RPMI8226 (cell line): ENCODE results near the gene NFIA.

Experiments
- DNase-seq: peaks from one replicate; pipeline ENCODE4 v3.0.0-alpha.2; 2015

NFIA gene

GRCh38 chr1:61160526-61160925 is 78.2 kb downstream of the NFIA start:
- no peak for DNase-seq

DNA sequence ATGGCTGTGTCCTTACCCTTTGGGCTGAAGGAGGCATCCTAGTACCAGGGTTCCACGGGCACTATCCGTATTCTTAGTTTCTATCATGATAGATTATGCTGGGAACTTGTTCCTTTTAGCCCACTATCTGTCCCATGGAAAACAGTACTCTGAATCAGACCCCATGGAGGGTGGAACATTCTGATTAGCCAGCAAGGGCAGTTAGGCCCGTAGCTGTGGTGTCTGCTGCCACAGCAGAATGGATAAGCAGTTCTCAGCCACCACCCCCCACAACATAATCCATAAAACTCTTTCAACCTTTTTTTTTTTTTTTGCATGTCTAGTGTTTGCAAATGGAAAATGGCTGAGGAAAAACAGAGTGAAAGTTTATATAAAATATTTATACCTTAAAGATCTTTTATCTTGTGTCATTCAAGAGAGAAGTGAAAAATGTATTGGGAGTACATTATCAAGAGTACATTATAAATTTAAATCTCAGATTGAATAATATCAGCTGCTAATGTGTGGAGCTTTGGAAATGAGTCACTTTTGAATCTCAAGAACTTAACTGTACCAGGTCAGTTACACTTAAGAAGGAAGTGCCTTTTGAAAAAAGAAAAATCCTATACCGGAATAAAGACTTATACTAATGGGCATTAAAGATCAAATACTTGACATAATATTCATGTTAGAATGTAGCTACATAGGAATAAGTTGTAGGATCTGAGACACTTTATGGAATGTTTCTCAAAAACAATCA is 80.3 kb downstream of the NFIA start:
- DNase-seq, result no peak

DNA sequence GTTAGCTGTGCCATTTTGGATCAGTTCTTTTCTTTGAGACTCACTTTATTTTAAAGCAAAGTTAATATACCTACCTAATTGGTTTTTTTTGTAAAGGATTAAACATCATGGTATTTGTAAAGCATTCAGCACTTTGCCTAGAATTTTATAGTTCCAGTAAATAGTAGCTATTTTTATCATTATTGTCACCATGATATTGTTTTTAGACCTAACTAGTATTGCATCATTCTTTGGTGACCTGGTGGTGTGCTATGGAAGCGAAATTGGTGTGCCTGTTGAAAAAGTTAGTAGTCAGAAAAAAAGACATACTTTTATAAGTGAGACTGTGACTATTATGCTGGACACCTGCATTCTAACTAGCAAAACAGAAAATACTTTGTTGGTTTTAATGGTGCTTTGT is 81.0 kb downstream of the NFIA start:
- no peak for DNase-seq

GRCh38 chr1:61165402-61165801 is 83.0 kb downstream of the NFIA start:
- DNase-seq, result no peak

DNA sequence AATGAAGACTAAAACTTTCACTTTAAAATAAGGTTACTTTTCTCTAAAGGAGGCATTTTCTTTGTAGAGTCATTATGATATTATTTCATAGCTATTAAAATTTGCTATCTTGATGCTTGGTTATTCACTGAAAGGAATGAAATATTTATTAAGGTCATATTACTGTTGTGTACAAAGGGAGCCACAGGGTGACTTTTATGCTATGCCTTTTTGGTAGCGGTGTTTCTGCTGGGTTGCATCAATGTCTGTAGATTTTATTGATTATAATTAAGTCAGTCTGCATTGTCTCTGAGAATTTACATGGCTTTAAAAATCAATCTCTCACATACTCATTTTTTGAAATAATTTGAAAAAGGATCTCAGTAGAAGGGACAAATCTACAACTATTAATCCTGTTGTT is 84.9 kb downstream of the NFIA start:
- no peak for DNase-seq

DNA sequence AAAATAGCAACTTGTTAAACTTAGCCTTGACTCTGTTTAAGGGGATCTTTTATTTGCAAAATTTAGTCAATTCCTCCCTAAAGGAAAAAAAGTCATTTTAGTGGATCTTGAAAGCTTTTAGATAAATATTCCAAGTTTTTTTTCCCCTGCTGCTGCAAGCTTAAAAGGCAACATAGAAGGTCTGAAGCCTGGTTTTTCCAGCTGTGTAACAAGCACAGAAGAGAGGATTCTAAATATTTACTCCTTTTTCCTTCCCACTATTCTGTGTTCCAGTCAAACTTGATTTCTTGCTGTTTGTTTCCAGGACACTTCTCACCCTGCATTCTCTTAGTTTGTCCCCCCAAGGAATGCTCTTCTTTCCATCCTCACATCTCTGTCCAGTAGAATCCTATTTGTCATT is 86.7 kb downstream of the NFIA start:
- DNase-seq, result no peak

GRCh38 chr1:61169634-61170033 is 87.3 kb downstream of the NFIA start:
- no peak for DNase-seq

DNA sequence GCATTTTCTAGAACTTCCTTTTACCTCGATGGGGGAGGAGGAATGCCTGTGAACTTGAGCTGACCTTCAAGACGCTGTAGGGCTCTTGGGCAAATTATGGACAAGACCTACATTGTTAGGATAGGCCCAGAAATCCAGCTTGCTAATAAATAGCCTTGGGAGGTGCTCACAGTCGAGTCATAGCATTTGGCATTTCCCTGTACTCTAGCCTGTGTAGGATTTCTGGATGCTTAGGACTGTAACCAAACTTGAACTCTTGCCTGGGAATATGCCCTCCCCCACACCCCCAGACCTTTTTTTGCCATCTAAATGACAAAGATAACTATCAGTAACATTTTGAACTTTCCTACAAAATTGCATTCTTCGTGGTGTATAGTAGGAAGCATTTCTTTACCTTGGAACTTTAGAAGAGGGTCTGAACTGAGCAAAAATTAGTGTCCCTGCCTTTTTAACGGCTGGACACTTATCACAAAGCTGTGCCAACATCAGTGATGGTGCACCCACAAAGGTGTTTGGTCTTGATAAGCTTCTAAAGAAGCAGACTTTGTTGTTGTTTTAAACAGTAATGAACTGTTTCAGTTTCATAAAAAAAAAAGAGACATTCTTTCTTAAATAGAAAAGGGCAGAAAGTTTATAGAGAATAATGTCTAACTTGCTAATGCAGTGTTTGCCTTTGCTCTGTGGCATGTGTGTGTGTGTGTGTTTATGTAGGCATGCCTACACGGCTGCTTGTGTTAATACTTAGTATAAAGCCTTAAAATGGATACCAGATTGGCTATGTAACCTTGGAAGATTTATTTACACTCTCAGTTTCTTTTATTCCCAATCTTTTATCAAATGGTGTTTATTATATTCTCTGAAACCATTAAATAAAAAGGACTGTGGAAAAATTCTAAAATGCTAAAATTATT is 88.2 kb downstream of the NFIA start:
- no peak for DNase-seq

DNA sequence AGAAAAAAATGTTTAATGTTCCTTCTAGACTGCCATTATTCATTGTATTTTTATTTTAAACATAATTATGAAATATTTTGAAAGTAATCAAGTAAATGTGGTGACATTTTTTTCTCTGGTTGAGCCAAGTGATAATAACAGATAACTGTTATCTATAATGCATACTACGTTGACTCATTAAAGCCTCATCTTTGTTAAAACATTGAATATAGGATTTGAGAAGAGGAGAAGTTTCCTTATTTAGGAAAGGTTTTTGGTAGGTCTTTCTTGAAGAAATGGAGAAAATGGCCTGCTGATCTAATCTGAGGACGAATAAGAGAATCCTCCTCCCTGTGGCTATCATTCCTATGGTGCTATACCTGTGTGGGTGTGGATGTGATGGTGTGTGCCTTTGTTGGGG is 89.0 kb downstream of the NFIA start:
- DNase-seq, result no peak

- DNase-seq, result no peak
These were observed 89.6 kb downstream of the NFIA start for GRCh38 chr1:61171974-61172373.

- DNase-seq, result no peak
These were observed 90.8 kb downstream of the NFIA start for GRCh38 chr1:61173118-61173517.

- peak; percentile 61 for DNase-seq
These were observed 91.9 kb downstream of the NFIA start for GRCh38 chr1:61174060-61174795.

DNA sequence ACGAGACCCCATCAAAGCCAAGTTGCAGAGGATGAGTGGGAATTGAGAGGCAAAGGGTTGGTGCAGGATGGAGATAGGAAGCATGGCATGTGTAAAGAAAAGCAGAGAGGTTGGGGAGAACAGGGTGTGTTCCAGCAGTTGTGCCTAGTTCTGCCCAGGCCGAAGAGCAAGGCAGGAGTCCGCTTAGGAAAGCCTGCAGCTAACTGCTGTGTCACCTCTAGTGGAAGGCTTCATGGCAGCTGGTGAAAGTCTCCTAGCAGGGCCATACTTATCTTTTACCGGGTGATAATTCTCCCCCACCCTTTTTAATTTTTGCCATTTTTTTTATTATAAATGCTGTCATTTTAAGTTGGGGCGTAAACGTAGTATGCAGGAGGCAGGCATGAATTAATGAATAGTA is 93.6 kb downstream of the NFIA start:
- no peak for DNase-seq

GRCh38 chr1:61181067-61182038 is 99.0 kb downstream of the NFIA start:
- no peak for DNase-seq

GRCh38 chr1:61182049-61182448 is 99.7 kb downstream of the NFIA start:
- DNase-seq, result no peak

DNA sequence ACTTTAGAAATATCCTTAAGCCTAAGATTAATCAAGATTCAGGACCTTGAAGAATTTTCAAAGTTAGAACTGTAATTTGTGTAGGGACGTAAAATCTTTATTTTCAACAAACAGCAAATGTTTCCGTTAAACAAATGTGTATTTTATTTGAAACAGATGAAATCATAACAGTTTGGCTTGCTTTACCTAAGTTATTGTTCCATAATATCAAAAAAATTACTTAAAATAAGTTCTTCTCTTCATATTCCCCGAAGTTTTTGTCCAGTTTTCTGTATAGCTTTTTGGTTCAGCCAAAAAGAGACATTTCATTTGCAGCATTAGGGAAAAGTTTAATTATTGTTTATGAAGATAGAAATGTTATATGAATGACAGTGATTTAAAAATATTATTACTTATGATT is 100.1 kb downstream of the NFIA start:
- DNase-seq, result no peak

GRCh38 chr1:61183471-61184039 is 101.2 kb downstream of the NFIA start:
- DNase-seq, result no peak

- peak; percentile 55 for DNase-seq
These were observed 101.8 kb downstream of the NFIA start for GRCh38 chr1:61184040-61184713.

- no peak for DNase-seq
These were observed 102.3 kb downstream of the NFIA start for GRCh38 chr1:61184714-61185106.

DNA sequence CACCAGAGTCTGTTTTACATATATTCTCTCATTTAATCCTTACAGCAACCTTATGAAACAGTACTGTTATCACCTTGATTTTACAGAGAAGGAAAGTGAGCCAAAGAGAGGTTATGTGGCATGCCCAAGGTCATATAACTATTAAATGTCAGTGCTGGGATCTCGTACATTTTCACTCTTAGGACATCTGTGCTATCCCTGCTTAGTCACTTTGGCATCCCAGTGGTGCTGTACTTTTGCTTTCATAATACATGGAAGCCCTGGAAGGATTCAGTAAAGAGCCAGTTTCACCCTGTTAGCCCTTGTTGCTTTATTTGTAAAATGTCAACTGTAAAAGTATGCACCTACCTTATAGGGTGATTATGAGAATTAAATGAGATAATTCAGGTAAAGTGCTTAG is 104.4 kb downstream of the NFIA start:
- DNase-seq, result no peak

DNA sequence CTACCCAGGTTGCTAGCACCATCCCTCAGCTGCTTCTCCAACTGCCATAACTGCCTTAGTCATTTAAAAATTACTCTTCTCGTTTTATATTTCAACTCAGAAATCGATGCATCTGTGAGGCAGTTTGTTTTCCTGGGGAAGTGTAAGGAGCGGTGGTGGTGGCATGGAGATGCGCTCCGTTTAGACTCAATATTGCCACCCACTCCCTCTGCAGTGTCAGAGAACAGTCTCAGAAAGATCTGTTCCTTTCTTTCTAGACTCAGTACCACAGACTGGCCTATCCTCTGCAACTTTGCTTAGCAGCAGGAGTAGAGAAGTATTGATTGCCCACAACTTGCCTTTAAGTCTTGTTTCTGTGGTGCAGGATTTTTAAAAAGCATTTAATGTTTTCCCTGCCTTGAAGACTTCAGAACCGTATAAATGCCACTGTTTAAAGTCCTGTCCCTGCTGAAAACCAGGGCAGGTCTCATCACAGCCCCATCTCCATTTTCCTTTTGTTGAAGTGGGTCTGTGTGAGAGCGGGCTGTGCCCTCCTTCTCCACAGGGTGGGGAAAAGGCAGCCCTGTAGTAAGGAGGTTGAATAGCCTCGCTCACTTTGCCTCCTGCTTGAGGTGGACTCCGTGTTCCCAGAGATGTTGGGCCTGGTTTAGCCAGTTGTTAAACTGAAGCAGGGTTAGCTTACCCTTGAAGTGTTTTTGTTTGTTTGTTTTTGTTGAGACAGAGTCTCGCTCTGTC is 105.2 kb downstream of the NFIA start:
- DNase-seq, result no peak
